Tibial nerve (tissue), 4 donors: ENCODE measurements around the gene UBE2J2.

ENCODE experiments used
- EP300 ChIP-seq, 2 donors: sonication (generic); formaldehyde crosslinking; IDR thresholded peaks; one replicate each; pipeline ENCODE4 v1.6.1; 2017; ENCODE audit warnings: antibody characterized with exemption in 2 of 2, mild to moderate bottlenecking in 1 of 2
- TF ChIP-seq, protein P1 (sequence below), 5 experiments: fragments of 200-600 bp in 3 of 5; fragments of 450-650 bp in 2 of 5; sonication (generic) in 3 of 5; IDR thresholded peaks; one replicate each; pipeline ENCODE4 v1.5.1; 2016 to 2019; ENCODE audit warnings: antibody characterized with exemption in 5 of 5, mild to moderate bottlenecking in 3 of 5, moderate library complexity in 2 of 5

DNA sequence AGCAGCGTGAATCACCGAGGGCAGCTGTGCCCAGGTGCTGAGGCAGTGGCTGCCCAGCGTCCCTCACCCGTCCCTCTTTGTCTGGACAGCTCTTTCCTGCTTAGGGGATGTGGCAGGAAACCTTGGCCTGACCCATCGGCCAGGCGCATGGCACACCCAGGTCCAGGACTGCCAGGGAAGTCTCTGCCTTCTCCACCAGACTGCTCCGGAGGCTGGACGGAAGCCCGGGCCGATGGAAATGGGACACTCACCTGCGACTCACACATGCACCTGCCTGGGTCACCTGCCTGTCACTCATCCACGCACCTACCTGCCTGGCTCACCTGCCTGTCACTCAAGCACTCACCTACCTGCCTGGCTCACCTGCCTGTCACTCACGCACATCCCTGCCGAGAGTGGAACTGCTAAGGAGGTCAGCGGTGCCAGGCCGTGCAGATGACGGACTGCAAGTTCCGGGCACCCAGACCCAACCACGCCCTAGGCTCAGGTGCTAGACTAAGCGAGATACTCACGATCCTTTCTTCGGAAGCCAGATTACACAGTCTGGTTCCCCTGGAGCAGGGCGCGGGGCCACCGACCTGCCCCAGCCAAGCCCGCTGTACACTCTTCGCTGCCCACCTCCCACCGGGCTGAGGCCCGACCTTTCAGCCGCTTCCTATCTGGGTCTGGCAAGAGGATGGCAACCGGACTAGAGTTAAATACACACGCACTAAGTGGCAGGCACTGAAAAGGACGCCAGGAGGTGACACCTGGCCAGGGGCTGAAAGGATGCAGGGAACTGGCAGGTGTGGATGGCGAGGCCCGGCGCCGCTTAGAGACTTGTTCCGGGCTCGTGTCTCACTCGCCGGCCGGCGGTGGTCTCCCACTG lies 1.1 kb downstream of the UBE2J2 start:
- TF ChIP-seq, protein P1, sequence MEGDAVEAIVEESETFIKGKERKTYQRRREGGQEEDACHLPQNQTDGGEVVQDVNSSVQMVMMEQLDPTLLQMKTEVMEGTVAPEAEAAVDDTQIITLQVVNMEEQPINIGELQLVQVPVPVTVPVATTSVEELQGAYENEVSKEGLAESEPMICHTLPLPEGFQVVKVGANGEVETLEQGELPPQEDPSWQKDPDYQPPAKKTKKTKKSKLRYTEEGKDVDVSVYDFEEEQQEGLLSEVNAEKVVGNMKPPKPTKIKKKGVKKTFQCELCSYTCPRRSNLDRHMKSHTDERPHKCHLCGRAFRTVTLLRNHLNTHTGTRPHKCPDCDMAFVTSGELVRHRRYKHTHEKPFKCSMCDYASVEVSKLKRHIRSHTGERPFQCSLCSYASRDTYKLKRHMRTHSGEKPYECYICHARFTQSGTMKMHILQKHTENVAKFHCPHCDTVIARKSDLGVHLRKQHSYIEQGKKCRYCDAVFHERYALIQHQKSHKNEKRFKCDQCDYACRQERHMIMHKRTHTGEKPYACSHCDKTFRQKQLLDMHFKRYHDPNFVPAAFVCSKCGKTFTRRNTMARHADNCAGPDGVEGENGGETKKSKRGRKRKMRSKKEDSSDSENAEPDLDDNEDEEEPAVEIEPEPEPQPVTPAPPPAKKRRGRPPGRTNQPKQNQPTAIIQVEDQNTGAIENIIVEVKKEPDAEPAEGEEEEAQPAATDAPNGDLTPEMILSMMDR (IDR thresholded peaks at IDR 0.05): no peak
- no peak for TF ChIP-seq EP300 (IDR thresholded peaks at IDR 0.05)
